Neural cell (in vitro differentiated cells): ENCODE results near the gene ATE1. TPM values are rescaled to one million over a fixed set of nuclear protein-coding genes. Genes with fewer than 3 reads are reported as not detected.
"Not testable (repeated sequence)": the region's sequence is repeated elsewhere in the genome, so short reads cannot be mapped to it uniquely, and the experiment has no call there.

Source experiments
- H2AFZ ChIP-seq: fragments of 200-600, 300-800 bp; sonication (generic), shearing (Covaris generic); 2 replicates; pipeline ENCODE4 v1.6.0; 2014; ENCODE audit warnings: low read depth, mild to moderate bottlenecking, antibody characterized with exemption, low read length, moderate library complexity
- H3F3A ChIP-seq: fragments of 200-600 bp; shearing (Covaris generic); 2 replicates; pipeline ENCODE4 v1.6.1; 2016; ENCODE audit warnings: mild to moderate bottlenecking, moderate library complexity, mixed read lengths, antibody characterized with exemption, low read length; ENCODE audit not compliant: insufficient read depth, poor library complexity, severe bottlenecking
- H3K27ac ChIP-seq: fragments of 200-600, 300-800 bp; sonication (generic), shearing (Covaris generic); 2 replicates; pipeline ENCODE4 v1.5.1; 2014; ENCODE audit warnings: mild to moderate bottlenecking, low read length, moderate library complexity
- H3K27me3 ChIP-seq: fragments of 300-800, 200-600 bp; sonication (generic), shearing (Covaris generic); 2 replicates; pipeline ENCODE4 v1.6.0; 2014; ENCODE audit warnings: mild to moderate bottlenecking, low read depth, low read length, moderate library complexity; ENCODE audit not compliant: insufficient read depth
- H3K36me3 ChIP-seq: fragments of 300-800, 200-600 bp; sonication (generic), shearing (Covaris generic); 2 replicates; pipeline ENCODE4 v1.5.1; 2014; ENCODE audit warnings: mild to moderate bottlenecking, antibody characterized with exemption, low read length, moderate library complexity; ENCODE audit not compliant: insufficient read depth
- H3K4me2 ChIP-seq: fragments of 300-800, 200-600 bp; sonication (generic), shearing (Covaris generic); 2 replicates; pipeline ENCODE4 v1.6.0; 2014; ENCODE audit warnings: mild to moderate bottlenecking, low read length
- H3K4me3 ChIP-seq: fragments of 300-800, 200-600 bp; sonication (generic), shearing (Covaris generic); 2 replicates; pipeline ENCODE4 v1.5.1; 2014; ENCODE audit warnings: mild to moderate bottlenecking, low read length, moderate library complexity
- H3K79me2 ChIP-seq: fragments of 200-600 bp; shearing (Covaris generic); replicated peaks from 2 replicates; pipeline ENCODE4 v1.6.0; 2014; ENCODE audit warnings: mild to moderate bottlenecking, low read length, moderate library complexity; ENCODE audit not compliant: insufficient read depth
- H3K9ac ChIP-seq: fragments of 300-800, 200-600 bp; sonication (generic), shearing (Covaris generic); 2 replicates; pipeline ENCODE4 v1.6.1; 2016; ENCODE audit warnings: mild to moderate bottlenecking, low read length, mixed read lengths
- H3K9me2 ChIP-seq: fragments of 200-600 bp; shearing (Covaris generic); 2 replicates; pipeline ENCODE4 v1.6.1; 2016; ENCODE audit warnings: mild to moderate bottlenecking, low read length, mixed read lengths; ENCODE audit not compliant: insufficient read depth
- H3K9me3 ChIP-seq: fragments of 200-600, 300-800 bp; sonication (generic), shearing (Covaris generic); 2 replicates; pipeline ENCODE4 v1.6.1; 2016; ENCODE audit warnings: mild to moderate bottlenecking, mixed run types, low read length, moderate library complexity, mixed read lengths
- H4K20me1 ChIP-seq: fragments of 200-600 bp; shearing (Covaris generic); 2 replicates; pipeline ENCODE4 v1.6.1; 2016; ENCODE audit warnings: mild to moderate bottlenecking, mixed run types; ENCODE audit not compliant: insufficient read depth
- EP300 ChIP-seq: fragments of 450-650 bp; conservative IDR thresholded peaks from 2 replicates; pipeline ENCODE4 v1.6.1; 2014; ENCODE audit warnings: antibody characterized with exemption, mild to moderate bottlenecking, moderate library complexity; ENCODE audit not compliant: poor library complexity, severe bottlenecking
- EZH2 ChIP-seq: fragments of 200-600, 300-800 bp; shearing (Covaris generic), sonication (generic); IDR thresholded peaks from 2 replicates; pipeline ENCODE4 v1.6.1; 2014; ENCODE audit warnings: antibody characterized with exemption, low read length, borderline replicate concordance, mild to moderate bottlenecking; ENCODE audit not compliant: insufficient read depth, poor library complexity, severe bottlenecking
- MXI1 ChIP-seq: fragments of 450-650 bp; conservative IDR thresholded peaks from 2 replicates; pipeline ENCODE4 v1.6.1; 2014; ENCODE audit warnings: antibody characterized with exemption, mild to moderate bottlenecking; ENCODE audit not compliant: poor library complexity, severe bottlenecking
- POLR2AphosphoS5 ChIP-seq: IDR thresholded peaks from 2 replicates; pipeline ENCODE4 v1.6.1; 2012
- RAD21 ChIP-seq: fragments of 450-650 bp; conservative IDR thresholded peaks from 2 replicates; pipeline ENCODE4 v1.6.1; 2014; ENCODE audit warnings: antibody characterized with exemption, mild to moderate bottlenecking, moderate library complexity
- SMC3 ChIP-seq: fragments of 450-650 bp; conservative IDR thresholded peaks from 2 replicates; pipeline ENCODE4 v1.6.1; 2014; ENCODE audit warnings: antibody characterized with exemption, mild to moderate bottlenecking, moderate library complexity; ENCODE audit not compliant: poor library complexity
- polyA plus RNA-seq: library from polyadenylated mRNA; depleted of rRNA; stranded (reverse); fragments of >200 nt; gene quantifications from 2 replicates; pipeline ENCODE4 v1.2.3, GENCODE V29; 2014
- TF ChIP-seq, protein P1 (sequence below): IDR thresholded peaks from 2 replicates; pipeline ENCODE4 v1.6.1; 2012; ENCODE audit warnings: borderline replicate concordance
- TF ChIP-seq, protein P2 (sequence below): fragments of 450-650 bp; IDR thresholded peaks from 2 replicates; pipeline ENCODE4 v1.5.1; 2014; ENCODE audit warnings: antibody characterized with exemption, mild to moderate bottlenecking, moderate library complexity; ENCODE audit not compliant: poor library complexity, severe bottlenecking

The ATE1 gene
- polyA plus RNA-seq, 1 donor from 2014 or later: 23.7 TPM

GRCh38 chr10:121919666-121920065 lies 8.2 kb downstream of the ATE1 start:
- no peak overlapping the region for H2AFZ ChIP-seq
- H3K9me3 ChIP-seq: no peaks in the 10 kb centered on the region
- H3F3A ChIP-seq: no peaks in the 10 kb centered on the region
- H3K27ac ChIP-seq: no peak overlapping the region
- peaks cover 11% of the 10 kb centered on the region for H3K79me2 ChIP-seq
- H3K9me2 ChIP-seq: no peaks in the 10 kb centered on the region
- no peak overlapping the region for H3K4me2 ChIP-seq
- no peak overlapping the region for H3K9ac ChIP-seq
- no peaks in the 10 kb centered on the region for H4K20me1 ChIP-seq
- H3K4me3 ChIP-seq: no peak overlapping the region
- H3K27me3 ChIP-seq: no peaks in the 10 kb centered on the region
- no peaks in the 10 kb centered on the region for H3K36me3 ChIP-seq
- TF ChIP-seq EP300: no peak
- no peak for TF ChIP-seq RAD21
- TF ChIP-seq, protein P1, sequence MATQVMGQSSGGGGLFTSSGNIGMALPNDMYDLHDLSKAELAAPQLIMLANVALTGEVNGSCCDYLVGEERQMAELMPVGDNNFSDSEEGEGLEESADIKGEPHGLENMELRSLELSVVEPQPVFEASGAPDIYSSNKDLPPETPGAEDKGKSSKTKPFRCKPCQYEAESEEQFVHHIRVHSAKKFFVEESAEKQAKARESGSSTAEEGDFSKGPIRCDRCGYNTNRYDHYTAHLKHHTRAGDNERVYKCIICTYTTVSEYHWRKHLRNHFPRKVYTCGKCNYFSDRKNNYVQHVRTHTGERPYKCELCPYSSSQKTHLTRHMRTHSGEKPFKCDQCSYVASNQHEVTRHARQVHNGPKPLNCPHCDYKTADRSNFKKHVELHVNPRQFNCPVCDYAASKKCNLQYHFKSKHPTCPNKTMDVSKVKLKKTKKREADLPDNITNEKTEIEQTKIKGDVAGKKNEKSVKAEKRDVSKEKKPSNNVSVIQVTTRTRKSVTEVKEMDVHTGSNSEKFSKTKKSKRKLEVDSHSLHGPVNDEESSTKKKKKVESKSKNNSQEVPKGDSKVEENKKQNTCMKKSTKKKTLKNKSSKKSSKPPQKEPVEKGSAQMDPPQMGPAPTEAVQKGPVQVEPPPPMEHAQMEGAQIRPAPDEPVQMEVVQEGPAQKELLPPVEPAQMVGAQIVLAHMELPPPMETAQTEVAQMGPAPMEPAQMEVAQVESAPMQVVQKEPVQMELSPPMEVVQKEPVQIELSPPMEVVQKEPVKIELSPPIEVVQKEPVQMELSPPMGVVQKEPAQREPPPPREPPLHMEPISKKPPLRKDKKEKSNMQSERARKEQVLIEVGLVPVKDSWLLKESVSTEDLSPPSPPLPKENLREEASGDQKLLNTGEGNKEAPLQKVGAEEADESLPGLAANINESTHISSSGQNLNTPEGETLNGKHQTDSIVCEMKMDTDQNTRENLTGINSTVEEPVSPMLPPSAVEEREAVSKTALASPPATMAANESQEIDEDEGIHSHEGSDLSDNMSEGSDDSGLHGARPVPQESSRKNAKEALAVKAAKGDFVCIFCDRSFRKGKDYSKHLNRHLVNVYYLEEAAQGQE: no peak

DNA sequence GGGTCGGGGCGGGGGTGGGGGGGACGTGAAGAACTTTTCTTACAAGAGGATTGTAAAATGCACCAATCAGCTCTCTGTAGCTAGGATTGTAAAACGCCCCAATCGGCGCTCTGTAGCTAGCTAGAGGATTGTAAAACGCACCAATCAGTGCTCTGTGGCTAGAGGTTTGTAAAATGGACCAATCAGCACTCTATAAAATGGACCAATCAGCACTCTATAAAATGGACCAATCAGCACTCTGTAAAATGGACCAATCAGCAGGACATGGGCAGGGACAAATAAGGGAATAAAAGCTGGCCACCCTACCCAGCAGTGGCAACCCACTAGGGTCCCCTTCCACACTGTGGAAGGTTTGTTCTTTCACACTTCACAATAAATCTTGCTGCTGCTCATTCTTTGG lies 9.0 kb downstream of the ATE1 start:
- not testable (repeated sequence) for H3K79me2 ChIP-seq, H4K20me1 ChIP-seq, H3K27me3 ChIP-seq, H3F3A ChIP-seq, H2AFZ ChIP-seq, H3K9ac ChIP-seq, H3K9me3 ChIP-seq, H3K9me2 ChIP-seq, H3K4me2 ChIP-seq, H3K4me3 ChIP-seq, H3K27ac ChIP-seq, H3K36me3 ChIP-seq

GRCh38 chr10:121914661-121915060 lies 13.2 kb downstream of the ATE1 start:
- Histone ChIP-seq H3K4me2 (no peak overlapping the region), H3F3A (no peaks in the 10 kb centered on the region), H3K27me3 (no peaks in the 10 kb centered on the region), H3K36me3 (no peaks in the 10 kb centered on the region), H4K20me1 (no peaks in the 10 kb centered on the region), H3K4me3 (no peak overlapping the region), H2AFZ (no peak overlapping the region), H3K27ac (no peak overlapping the region), H3K9ac (no peak overlapping the region), H3K9me3 (no peaks in the 10 kb centered on the region), H3K9me2 (no peaks in the 10 kb centered on the region), H3K79me2 (no peaks in the 10 kb centered on the region)
- TF ChIP-seq, protein P1: no peak
- TF ChIP-seq EZH2: no peak
- no peak for TF ChIP-seq EP300
- TF ChIP-seq SMC3: no peak
- no peak for TF ChIP-seq POLR2AphosphoS5
- TF ChIP-seq, protein P2, sequence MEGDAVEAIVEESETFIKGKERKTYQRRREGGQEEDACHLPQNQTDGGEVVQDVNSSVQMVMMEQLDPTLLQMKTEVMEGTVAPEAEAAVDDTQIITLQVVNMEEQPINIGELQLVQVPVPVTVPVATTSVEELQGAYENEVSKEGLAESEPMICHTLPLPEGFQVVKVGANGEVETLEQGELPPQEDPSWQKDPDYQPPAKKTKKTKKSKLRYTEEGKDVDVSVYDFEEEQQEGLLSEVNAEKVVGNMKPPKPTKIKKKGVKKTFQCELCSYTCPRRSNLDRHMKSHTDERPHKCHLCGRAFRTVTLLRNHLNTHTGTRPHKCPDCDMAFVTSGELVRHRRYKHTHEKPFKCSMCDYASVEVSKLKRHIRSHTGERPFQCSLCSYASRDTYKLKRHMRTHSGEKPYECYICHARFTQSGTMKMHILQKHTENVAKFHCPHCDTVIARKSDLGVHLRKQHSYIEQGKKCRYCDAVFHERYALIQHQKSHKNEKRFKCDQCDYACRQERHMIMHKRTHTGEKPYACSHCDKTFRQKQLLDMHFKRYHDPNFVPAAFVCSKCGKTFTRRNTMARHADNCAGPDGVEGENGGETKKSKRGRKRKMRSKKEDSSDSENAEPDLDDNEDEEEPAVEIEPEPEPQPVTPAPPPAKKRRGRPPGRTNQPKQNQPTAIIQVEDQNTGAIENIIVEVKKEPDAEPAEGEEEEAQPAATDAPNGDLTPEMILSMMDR: no peak
- TF ChIP-seq MXI1: no peak
